ENCODE data around the gene STC2.
"Not testable (repeated sequence)": the region's sequence is repeated elsewhere in the genome, so short reads cannot be mapped to it uniquely, and the experiment has no call there.

STC2 gene

GRCh38 chr5:173327948-173328843 is at the start of gene STC2:
TSS of gene STC2 (minus strand) at chr5:173328414. CDS start at chr5:173328193, 221 bp downstream.
- peak; percentile 60 to 62 for DNase-seq (ENCODE audit: low read depth in 2 of 2)

- no peak for DNase-seq (ENCODE audit: low read depth in 2 of 2)
These were observed 43.2 kb upstream of the STC2 start for GRCh38 chr5:173371400-173371799.

GRCh38 chr5:173363406-173363805 is 35.2 kb upstream of the STC2 start:
- not testable (repeated sequence) for DNase-seq (ENCODE audit: low read depth in 2 of 2)

- no peak for DNase-seq (ENCODE audit: low read depth in 2 of 2)
These were observed 27.3 kb upstream of the STC2 start for GRCh38 chr5:173355561-173355960.

- DNase-seq (ENCODE audit: low read depth in 2 of 2) = no peak
These were observed 26.4 kb upstream of the STC2 start for GRCh38 chr5:173354645-173355044.

- DNase-seq (ENCODE audit: low read depth in 2 of 2) = no peak
These were observed 24.4 kb upstream of the STC2 start for GRCh38 chr5:173352366-173353349.

GRCh38 chr5:173342813-173343755 is 14.9 kb upstream of the STC2 start:
- DNase-seq (ENCODE audit: low read depth in 2 of 2) = no peak

GRCh38 chr5:173341961-173342430 is 13.8 kb upstream of the STC2 start:
- DNase-seq (ENCODE audit: low read depth in 2 of 2) = no peak

GRCh38 chr5:173340984-173341383 is 12.8 kb upstream of the STC2 start:
- DNase-seq (ENCODE audit: low read depth in 2 of 2) = no peak

- no peak for DNase-seq (ENCODE audit: low read depth in 2 of 2)
These were observed 12.2 kb upstream of the STC2 start for GRCh38 chr5:173340451-173340850.

GRCh38 chr5:173339286-173339685 is 11.1 kb upstream of the STC2 start:
- no peak for DNase-seq (ENCODE audit: low read depth in 2 of 2)

- no peak for DNase-seq (ENCODE audit: low read depth in 2 of 2)
These were observed 10.3 kb upstream of the STC2 start for GRCh38 chr5:173338380-173339015.

GRCh38 chr5:173334808-173335207 is 6.6 kb upstream of the STC2 start:
- no peak for DNase-seq (ENCODE audit: low read depth in 2 of 2)

GRCh38 chr5:173333925-173334661 is 5.9 kb upstream of the STC2 start:
- no peak for DNase-seq (ENCODE audit: low read depth in 2 of 2)

- peak; percentile 77 for DNase-seq (ENCODE audit: low read depth in 2 of 2)
These were observed 3.8 kb upstream of the STC2 start for GRCh38 chr5:173331956-173332479.

- no peak for DNase-seq (ENCODE audit: low read depth in 2 of 2)
These were observed 3.1 kb upstream of the STC2 start for GRCh38 chr5:173331287-173331686.

GRCh38 chr5:173330338-173331206 is 2.4 kb upstream of the STC2 start:
- DNase-seq (ENCODE audit: low read depth in 2 of 2) = no peak

- DNase-seq (ENCODE audit: low read depth in 2 of 2) = peak; percentile 57 to 65
These were observed 1.5 kb upstream of the STC2 start for GRCh38 chr5:173329491-173330337.
